HG02852 (cell line): ENCODE results near the gene ATG7.
"Not testable (repeated sequence)": the region's sequence is repeated elsewhere in the genome, so short reads cannot be mapped to it uniquely, and the experiment has no call there.

Source experiments
- ATAC-seq: cut with Tn5 transposase; IDR thresholded peaks from one replicate; pipeline ENCODE4 v1.9.1; 2021; ENCODE audit warnings: mild to moderate bottlenecking, moderate library complexity; ENCODE audit not compliant: unreplicated experiment

Gene ATG7

DNA sequence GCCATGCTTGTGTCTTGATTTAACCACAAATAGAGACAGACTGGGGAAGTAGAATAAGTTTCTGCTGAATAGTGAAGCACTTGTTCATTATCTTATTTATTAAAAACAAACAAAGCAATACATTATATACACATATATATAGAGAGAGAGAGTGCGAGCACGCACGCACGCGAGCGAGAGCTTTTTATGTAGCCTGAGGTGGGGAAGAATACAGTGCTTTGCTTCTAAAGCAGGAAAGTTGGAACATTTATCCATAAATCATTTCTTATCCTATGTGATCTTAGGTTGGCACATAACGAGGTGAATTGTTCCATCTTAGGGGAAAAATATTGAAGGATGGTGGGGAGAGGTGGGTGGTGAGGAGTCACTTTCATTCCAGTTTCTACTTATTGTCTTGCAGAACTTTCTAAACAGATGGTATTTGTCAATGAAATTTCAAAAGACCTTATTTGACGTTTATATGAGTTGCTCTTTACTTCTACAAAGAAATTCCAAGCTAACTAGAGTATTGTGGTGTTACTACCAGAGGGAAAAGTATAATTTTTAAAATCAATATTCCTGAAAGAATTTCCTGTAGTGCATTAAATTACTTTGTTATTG lies 110.0 kb downstream of the ATG7 start:
- no peak for ATAC-seq

- ATAC-seq: no peak
These were observed 111.9 kb downstream of the ATG7 start for GRCh38 chr3:11384074-11384473.

DNA sequence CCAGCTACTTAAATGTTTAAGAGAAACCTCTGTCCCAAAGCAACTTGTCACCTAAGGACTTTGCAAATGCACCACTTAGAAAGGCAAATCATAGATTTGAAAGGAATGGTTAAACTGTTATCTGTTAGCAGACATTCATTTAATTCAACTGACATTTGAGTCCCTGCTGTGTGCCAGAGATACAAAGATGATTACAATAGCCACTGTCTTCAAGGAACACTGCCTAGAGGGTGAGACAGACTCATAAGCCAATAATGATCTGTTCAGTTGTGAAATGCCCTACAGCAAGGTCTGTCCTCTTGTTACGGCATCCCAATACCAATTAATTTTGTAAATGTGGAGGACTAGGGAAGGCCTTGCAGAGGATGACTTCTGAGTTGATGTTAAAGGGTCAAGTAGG lies 113.1 kb downstream of the ATG7 start:
- no peak for ATAC-seq

GRCh38 chr3:11385891-11386290 lies 113.7 kb downstream of the ATG7 start:
- ATAC-seq: no peak

- ATAC-seq: no peak
These were observed 114.4 kb downstream of the ATG7 start for GRCh38 chr3:11386465-11387113.

DNA sequence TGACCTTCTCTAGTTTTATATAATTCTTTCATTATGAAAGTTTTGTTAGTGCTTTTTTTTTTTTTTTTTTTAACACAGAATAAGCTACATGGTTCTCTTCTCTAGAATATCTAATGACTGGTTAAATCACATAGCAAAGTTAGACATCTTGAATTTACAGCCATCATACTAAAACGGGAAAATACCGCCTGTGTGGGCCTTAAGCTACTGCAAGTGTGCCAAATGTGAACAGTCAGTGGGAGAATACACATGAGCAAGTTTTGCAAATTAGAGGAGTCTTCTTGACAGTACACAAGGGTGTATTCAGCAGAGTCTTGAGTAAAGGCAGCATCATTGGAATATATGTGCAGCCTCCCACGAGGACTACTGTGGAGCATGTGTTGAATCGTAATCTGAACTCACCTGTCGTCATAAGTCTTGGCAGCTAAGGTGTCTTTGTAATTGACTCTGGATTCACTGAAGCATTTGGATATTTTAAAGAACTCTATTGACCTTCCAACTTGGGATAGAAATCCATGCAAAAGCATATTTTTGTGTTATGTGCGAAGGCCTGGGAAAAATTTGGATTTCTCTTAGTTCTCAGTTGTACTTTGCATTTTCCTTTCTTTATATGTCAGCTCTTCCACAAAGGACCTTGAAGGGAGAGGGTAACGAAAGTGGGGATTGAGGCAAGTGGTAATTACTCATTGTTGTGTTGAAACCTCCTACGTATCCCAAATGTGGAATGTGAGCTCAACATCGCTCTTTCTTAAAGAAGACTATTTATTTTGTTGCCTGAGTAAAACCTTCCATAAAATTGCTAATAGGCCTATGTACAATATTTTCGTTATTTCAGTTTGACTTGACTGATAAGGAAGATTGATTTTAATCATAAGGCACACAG lies 117.4 kb downstream of the ATG7 start:
- no peak for ATAC-seq

DNA sequence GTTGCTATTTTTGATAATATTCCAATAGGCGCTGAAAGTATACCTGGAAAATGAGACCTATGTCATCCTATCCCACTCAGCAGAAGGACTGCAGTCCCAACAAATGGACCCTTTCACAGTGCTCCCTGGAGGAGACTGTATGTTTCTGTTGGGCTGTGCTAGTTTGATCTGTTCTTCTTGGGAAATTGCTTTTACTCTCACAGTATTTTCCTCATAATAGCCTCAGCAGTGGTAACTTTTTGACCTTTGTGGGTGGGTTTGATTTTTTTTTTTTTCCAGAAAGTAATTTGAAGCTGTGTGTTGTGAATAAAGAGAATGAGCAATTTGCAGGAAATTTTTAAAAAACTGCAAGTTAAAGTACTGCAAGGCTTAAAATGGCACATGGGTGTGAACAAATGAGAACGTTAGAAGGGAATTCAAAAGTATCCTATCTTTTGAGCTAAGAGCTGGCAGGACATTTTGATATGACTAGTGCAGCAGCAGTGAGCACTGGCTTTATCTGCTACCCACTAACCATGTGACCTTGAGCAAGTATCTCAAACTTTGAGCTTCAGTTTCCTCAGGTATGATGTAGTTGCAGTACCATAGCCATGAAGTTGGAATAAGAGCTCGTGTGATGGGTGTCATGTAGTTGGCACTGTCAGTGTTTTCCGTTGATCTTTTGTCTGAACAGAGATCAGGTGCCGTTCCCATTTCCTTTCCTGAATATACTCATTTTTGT lies 118.4 kb downstream of the ATG7 start:
- no peak for ATAC-seq

DNA sequence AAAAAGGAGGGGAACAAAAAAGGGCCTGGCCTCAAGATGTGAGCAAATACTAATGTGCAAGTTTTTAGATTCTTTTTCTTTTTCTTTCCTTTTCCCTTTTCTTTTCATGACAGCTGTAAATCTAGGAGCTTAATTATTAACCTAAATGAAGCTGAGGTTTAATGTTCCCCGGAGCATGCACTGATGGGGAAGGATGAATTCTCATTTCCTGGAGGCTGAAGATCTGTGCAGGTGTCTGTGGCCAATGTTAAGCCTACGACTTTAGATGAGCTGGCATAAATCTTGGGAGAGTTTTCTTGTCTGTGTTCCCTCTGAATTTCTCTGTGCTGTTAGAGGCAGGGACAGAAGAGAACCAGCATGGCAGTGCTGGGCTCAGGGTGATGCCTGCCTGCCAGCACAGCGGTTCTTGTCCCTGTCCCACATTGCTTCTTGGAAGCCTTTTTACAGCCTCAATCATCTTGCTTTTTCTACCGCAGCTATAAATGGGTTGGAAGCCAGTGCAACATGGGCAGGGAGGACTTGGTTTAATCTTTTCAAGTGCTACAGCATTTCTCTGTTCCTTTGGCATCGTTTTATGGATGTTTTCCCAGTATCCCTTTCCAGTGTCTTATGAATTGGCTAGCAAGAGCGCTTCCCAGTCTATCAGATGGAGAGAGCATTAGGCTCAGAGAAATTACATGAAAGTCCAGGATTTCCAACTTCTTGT lies 119.1 kb downstream of the ATG7 start:
- no peak for ATAC-seq

- ATAC-seq: no peak
These were observed 120.0 kb downstream of the ATG7 start for GRCh38 chr3:11392014-11392859.

DNA sequence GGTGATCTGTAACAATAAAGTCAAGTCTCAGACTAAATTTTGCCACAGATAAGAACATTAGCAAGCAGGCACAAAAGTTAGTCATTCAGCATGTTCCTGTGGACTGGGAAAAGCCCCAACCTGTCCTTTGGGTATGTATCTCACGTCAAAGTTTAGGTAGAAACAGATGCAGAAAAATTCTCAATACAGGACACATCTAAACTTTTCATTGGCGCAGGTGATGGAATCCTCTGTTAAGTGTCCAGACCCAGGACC lies 120.6 kb downstream of the ATG7 start:
- ATAC-seq: no peak

DNA sequence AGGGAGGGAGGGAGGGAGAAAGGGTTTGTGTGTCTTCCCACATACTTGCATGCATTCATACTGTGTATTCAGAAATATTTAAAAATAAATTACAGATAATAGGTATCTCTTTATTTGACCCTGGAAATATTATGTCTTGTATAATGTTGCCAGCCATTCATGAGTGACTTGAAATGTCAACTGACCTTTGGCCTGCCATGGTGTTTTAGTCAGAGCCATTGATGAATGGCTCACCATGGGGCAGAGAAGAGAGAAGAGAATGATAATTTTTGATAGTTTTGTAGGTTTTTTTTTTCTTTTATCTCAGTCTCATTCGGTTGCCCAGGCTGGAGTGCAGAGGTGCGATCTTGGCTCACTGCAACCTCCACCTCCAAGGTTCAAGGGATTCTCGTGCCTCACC lies 121.2 kb downstream of the ATG7 start:
- no peak for ATAC-seq

GRCh38 chr3:11394392-11394791 lies 122.2 kb downstream of the ATG7 start:
- no peak for ATAC-seq

DNA sequence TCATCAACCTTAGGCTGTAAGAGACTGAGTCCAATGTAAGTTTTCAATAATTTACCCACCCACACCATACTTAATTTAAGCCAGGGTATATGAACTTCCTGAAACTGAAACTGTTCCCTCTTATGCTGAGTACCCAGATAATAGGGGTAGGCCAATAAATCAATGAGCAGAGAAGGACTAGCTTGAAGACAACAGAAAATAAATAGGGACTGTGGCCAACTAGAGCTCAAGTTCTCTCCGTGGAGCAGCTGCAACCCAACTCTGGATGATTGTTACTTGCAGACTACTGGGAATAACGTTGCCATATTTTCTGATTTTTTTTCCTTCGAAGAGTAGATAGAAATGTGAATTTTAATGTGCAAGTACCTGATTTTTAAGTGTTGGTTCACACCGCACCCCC lies 128.0 kb downstream of the ATG7 start:
- ATAC-seq: no peak

GRCh38 chr3:11401434-11401833 lies 129.2 kb downstream of the ATG7 start:
- no peak for ATAC-seq

GRCh38 chr3:11405323-11405722 lies 133.1 kb downstream of the ATG7 start:
- ATAC-seq: no peak

- ATAC-seq: no peak
These were observed 135.4 kb downstream of the ATG7 start for GRCh38 chr3:11407644-11408043.

DNA sequence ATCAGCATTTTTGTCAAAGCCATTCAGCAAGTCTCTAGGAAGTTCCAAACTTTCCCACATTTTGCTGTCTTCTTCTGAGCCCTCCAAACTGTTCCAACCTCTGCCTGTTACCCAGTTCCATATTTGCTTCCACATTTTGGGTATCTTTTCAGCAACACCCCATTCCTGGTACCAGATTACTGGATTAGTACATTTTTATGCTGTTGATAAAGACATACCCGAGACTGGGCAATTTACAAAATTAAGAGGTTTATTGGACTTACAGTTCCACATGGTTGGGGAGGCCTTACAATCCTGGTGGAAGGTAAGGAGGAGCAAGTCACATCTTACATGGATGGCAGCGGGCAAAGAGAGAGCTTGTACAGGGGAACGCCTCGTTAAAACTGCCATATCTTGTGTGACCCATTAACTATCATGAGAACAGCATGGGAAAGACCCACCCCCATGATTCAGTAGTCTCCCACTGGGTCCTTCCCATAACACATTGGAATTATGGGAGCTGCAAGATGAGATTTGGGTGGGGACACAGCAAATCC lies 136.2 kb downstream of the ATG7 start:
- ATAC-seq: not testable (repeated sequence)

GRCh38 chr3:11410564-11410963 lies 138.4 kb downstream of the ATG7 start:
- no peak for ATAC-seq

DNA sequence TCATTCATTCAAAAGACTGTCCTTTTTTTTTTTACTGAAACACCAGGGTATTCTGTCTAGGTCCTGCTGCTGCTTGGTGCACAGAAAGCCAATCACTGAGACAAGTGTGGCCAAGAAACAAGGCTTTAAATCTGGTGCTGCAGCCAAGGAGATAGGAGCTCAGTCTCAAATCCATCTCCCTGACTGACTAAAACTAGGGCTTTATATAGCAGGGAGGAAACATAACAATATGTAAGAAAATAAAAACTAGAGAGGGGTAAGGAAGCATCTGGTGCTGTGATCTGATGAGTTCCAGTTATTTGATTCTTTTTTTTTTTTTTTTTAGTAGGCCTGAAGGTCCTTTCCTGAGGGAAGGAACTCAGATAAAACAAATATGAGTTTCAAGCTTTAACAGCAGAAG lies 139.8 kb downstream of the ATG7 start:
- ATAC-seq: no peak

GRCh38 chr3:11413071-11413470 lies 140.9 kb downstream of the ATG7 start:
- no peak for ATAC-seq
